GM12878 (cell line): ENCODE measurements around the gene PALS1. TPM values are rescaled to one million over a fixed set of nuclear protein-coding genes. Genes with fewer than 3 reads are reported as not detected.

Experiments used
- ATAC-seq: fragments of 200-7000 bp; cut with Tn5 transposase; 3 replicates; pipeline ENCODE4 v1.9.1; 2020; ENCODE audit warnings: mild to moderate bottlenecking, moderate library complexity
- BruUV-seq: library from RNA; stranded (reverse); fragments of 400-500 nt; replicated peaks from 2 replicates; lab custom pipeline; 2021; lab: Mats Ljungman, UMichigan
- CTCF ChIA-PET: fragments of 300-600 bp; sonication (Branson Sonifier 250); formaldehyde crosslinking; extraction: SDS; loops from one replicate; lab custom pipeline; 2021; ENCODE audit warnings: inconsistent platforms; lab: Yijun Ruan, JAX
- POLR2A ChIA-PET: fragments of 350-600 bp; formaldehyde crosslinking; extraction: SDS; loops from one replicate; lab custom pipeline; 2021; ENCODE audit warnings: inconsistent platforms; lab: Charles Lee
- RAD21 ChIA-PET: fragments of 300-600 bp; sonication (Branson Sonifier 250); formaldehyde crosslinking; loops from one replicate; lab custom pipeline; 2023; ENCODE audit warnings: antibody characterized with exemption; ENCODE audit not compliant: unreplicated experiment; lab: Charles Lee
- SMC1A ChIA-PET: fragments of 300-600 bp; sonication (Branson Sonifier 250); formaldehyde crosslinking; loops from one replicate; lab custom pipeline; 2023; ENCODE audit not compliant: unreplicated experiment, uncharacterized antibody; lab: Charles Lee
- DNase-seq: peaks from one replicate; pipeline ENCODE4 v3.0.0-alpha.2; 2011; ENCODE audit warnings: low read depth, low spot score
- FAIRE-seq: peaks from 3 replicates; lab custom pipeline; 2011; peaks lifted over from hg19 to GRCh38; lab: Jason Lieb, UNC
- H2AFZ ChIP-seq: 2 replicates; pipeline ENCODE4 v1.6.0; 2011; ENCODE audit warnings: low read depth, low read length, control low read depth; ENCODE audit not compliant: control insufficient read depth
- H3K27ac ChIP-seq: 2 replicates; pipeline ENCODE4 v1.5.1; 2011; ENCODE audit warnings: control low read depth; ENCODE audit not compliant: control insufficient read depth, insufficient read depth
- H3K27me3 ChIP-seq, 2 experiments: replicated peaks in 1 of 2; 2 replicates each; pipeline versions ENCODE4 v1.6.0 to v1.6.1; 2011; ENCODE audit warnings: low read length in 1 of 2; ENCODE audit not compliant: control insufficient read depth in 2 of 2, insufficient read depth in 2 of 2
- H3K36me3 ChIP-seq, 2 experiments: 2 replicates each; pipeline ENCODE4 v1.5.1; 2011; ENCODE audit warnings: low read length in 1 of 2; ENCODE audit not compliant: control insufficient read depth in 2 of 2, insufficient read depth in 2 of 2
- H3K4me1 ChIP-seq: 2 replicates; pipeline ENCODE4 v1.6.1; 2011; ENCODE audit warnings: mild to moderate bottlenecking, low read length, moderate library complexity, mixed read lengths; ENCODE audit not compliant: control insufficient read depth, insufficient read depth
- H3K4me2 ChIP-seq: 2 replicates; pipeline ENCODE4 v1.6.0; 2011; ENCODE audit warnings: control low read depth; ENCODE audit not compliant: control insufficient read depth, insufficient read depth
- H3K4me3 ChIP-seq: fragments of 200-600 bp; sonication (generic); 2 replicates; pipeline ENCODE4 v1.5.1; 2016
- H3K79me2 ChIP-seq: 2 replicates; pipeline ENCODE4 v1.6.0; 2011; ENCODE audit warnings: low read length; ENCODE audit not compliant: control insufficient read depth, insufficient read depth
- H3K9ac ChIP-seq: 2 replicates; pipeline ENCODE4 v1.8.0; 2011; ENCODE audit warnings: low read length, control low read depth, mixed read lengths; ENCODE audit not compliant: control insufficient read depth, insufficient read depth
- H3K9me3 ChIP-seq: replicated peaks from 3 replicates; pipeline ENCODE4 v1.5.1; 2011; ENCODE audit warnings: mild to moderate bottlenecking, low read length; ENCODE audit not compliant: control insufficient read depth, insufficient read depth
- H4K20me1 ChIP-seq: 2 replicates; pipeline ENCODE4 v1.6.0; 2011; ENCODE audit not compliant: control insufficient read depth, insufficient read depth
- CHD1 ChIP-seq: IDR thresholded peaks from 2 replicates; pipeline ENCODE4 v1.6.1; 2012; ENCODE audit warnings: low read depth, low read length, improper control_type of control experiment
- CTCF ChIP-seq, 3 experiments: IDR thresholded peaks in 2 of 3; conservative IDR thresholded peaks in 1 of 3; 2 replicates each; pipeline ENCODE4 v1.5.1; 2011; ENCODE audit warnings: low read depth in 3 of 3, low read length in 3 of 3, mild to moderate bottlenecking in 3 of 3, control low read depth in 2 of 3, moderate library complexity in 2 of 3, inconsistent platforms in 1 of 3, mixed read lengths in 1 of 3; ENCODE audit not compliant: control insufficient read depth in 2 of 3, insufficient read depth in 1 of 3; ENCODE audit errors: extremely low read depth in 1 of 3
- E2F8 ChIP-seq: fragments of 450-650 bp; IDR thresholded peaks from 2 replicates; pipeline ENCODE4 v1.6.1; 2018; ENCODE audit warnings: mild to moderate bottlenecking, low read depth, moderate library complexity; ENCODE audit not compliant: partially characterized antibody
- GATAD2B ChIP-seq: fragments of 450-650 bp; conservative IDR thresholded peaks from 2 replicates; pipeline ENCODE4 v1.6.1; 2017; ENCODE audit warnings: low read depth, mild to moderate bottlenecking, moderate library complexity
- NFYB ChIP-seq: IDR thresholded peaks from 2 replicates; pipeline ENCODE4 v1.6.1; 2011; ENCODE audit warnings: low read depth, mild to moderate bottlenecking, low read length, improper control_type of control experiment, moderate library complexity; ENCODE audit not compliant: insufficient read depth
- POLR2AphosphoS2 ChIP-seq: IDR thresholded peaks from 2 replicates; pipeline ENCODE4 v1.6.1; 2011; ENCODE audit warnings: low read depth, mild to moderate bottlenecking, low read length, improper control_type of control experiment, moderate library complexity
- TARDBP ChIP-seq: IDR thresholded peaks from 2 replicates; pipeline ENCODE4 v1.6.1; 2016; ENCODE audit warnings: borderline replicate concordance
- YBX1 ChIP-seq: fragments of 450-650 bp; IDR thresholded peaks from 2 replicates; pipeline ENCODE4 v1.6.1; 2016; ENCODE audit warnings: antibody characterized with exemption
- ZNF24 ChIP-seq: fragments of 450-650 bp; IDR thresholded peaks from 2 replicates; pipeline ENCODE4 v1.6.1; 2017; ENCODE audit warnings: antibody characterized with exemption, mild to moderate bottlenecking
- WGBS: methylation state at CpG from one replicate; pipeline ENCODE4 v1.1.6; 2016; ENCODE audit warnings: low lambda C conversion rate; ENCODE audit not compliant: insufficient replicate concordance, insufficient coverage; ENCODE audit errors: missing lambda C conversion rate; 5-methylcytosine and 5-hydroxymethylcytosine counted together
- in situ Hi-C: fragments of 300-500 bp; cut with MboI; formaldehyde crosslinking; loops from 9 replicates; pipeline ENCODE4 v1.14.3; 2018; ENCODE audit warnings: mixed read lengths
- intact Hi-C: fragments of 100-400 bp; cut with micrococcal nuclease; formaldehyde crosslinking; loops from one replicate; pipeline ENCODE4 v1.14.2; 2022; ENCODE audit not compliant: unreplicated experiment
- polyA plus RNA-seq, 11 experiments: library from polyadenylated mRNA; depleted of rRNA in 4 of 11; unstranded in 6 of 11; stranded (reverse) in 5 of 11; fragments of >200 nt; fragmentation: Nextera tagmentation in 4 of 11; fragmentation: Illumina TruSeq in 1 of 11; extraction: Ambion mirVana in 4 of 11; extraction: Trizol in 1 of 11; gene quantifications; 1 replicate in 1 of 11; 2 replicates in 10 of 11; pipeline versions ENCODE4 v1.2.1 to v1.2.3, GENCODE V29; 2011 to 2016; ENCODE audit warnings: inconsistent platforms in 2 of 11, missing spikeins in 2 of 11, low read depth in 1 of 11
- total RNA-seq, 4 experiments: library from RNA; depleted of rRNA in 3 of 4; stranded (reverse); fragments of >200 nt in 3 of 4; fragmentation: Illumina TruSeq in 1 of 4; extraction: Trizol in 1 of 4; gene quantifications; 2 replicates each; pipeline versions ENCODE4 v1.2.1 to v1.2.3, GENCODE V29; 2013 to 2021
- TF ChIP-seq, protein P1 (sequence below): fragments of 450-650 bp; IDR thresholded peaks from 2 replicates; pipeline ENCODE4 v1.6.1; 2017; ENCODE audit warnings: low read depth, mild to moderate bottlenecking, moderate library complexity

Gene PALS1
- total and polyA plus RNA-seq, 10 of the 15 experiments (the other 5 are each of a cell fraction or from before 2014, with no cell fraction given): 4.2 to 10.9 (median 6.6) TPM

DNA sequence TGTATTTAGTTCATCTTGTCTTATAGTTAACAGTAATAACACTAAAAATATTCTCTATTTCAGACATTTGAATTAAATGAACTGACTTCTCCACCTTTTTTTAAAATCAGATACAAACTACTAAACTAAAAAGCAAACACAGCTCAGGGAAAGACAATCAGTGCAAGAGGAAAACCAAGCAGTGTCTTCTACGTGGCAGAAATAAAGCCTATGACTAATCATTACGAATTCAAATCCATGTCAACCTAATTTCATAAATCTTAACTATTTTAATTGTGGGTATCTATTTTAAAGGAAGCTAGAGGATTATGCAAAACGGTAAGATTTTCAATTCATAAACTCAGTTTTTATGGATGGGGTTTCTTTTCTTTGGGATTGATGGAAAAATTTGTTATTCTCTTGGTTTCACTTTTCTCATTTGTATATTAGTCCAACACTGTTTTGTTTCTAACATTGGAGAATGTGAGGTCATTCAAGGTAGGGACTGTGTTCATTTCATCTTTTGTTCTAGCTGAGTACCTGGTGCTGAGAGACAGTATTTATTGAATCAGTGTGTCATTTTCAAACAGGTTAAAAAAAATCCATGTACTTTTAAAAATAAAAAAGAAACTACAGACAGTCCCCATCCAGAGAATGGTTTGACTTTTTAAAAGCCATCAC is 12.8 kb upstream of the PALS1 start:
- Histone ChIP-seq H3K27ac (no peak overlapping the region), H3K4me1 (no peaks in the 10 kb centered on the region), H2AFZ (no peak overlapping the region), H3K79me2 (no peaks in the 10 kb centered on the region), H3K9ac (no peak overlapping the region), H4K20me1 (no peaks in the 10 kb centered on the region), H3K9me3 (no peaks in the 10 kb centered on the region), H3K36me3 (no peaks in the 10 kb centered on the region), H3K4me3 (no peak overlapping the region), H3K27me3 (no peaks in the 10 kb centered on the region), H3K4me2 (no peak overlapping the region)
- FAIRE-seq (no peak), DNase-seq (no peak), ATAC-seq (no peak)
- ChIA-PET SMC1A (interaction anchor here (1.3 to 1.7 kb wide), 2 partner anchors 57 to 732 kb away, joined by 3 read pairs; no protein-coding TSS in a partner anchor), POLR2A (no interaction called here), RAD21 (no interaction called here), CTCF (interaction anchor here (0.7 to 1.5 kb wide), 4 partner anchors 10 to 263 kb away, joined by 3 to 6 read pairs (median 4); partner anchors contain the start of gene ATP6V1D)
- intact Hi-C loops (no loop called here), in situ Hi-C loops (no loop called here)
- TF ChIP-seq TARDBP: no peak
- whole genome bisulfite sequencing: 69% methylated on average over 3 of the region's 3 CpGs
- no TSS peak for BruUV-seq

GRCh38 chr14:67232066-67232465 is 9.2 kb upstream of the PALS1 start:
- H3K79me2 ChIP-seq: no peaks in the 10 kb centered on the region
- H3K9me3 ChIP-seq: no peaks in the 10 kb centered on the region
- no peak for ATAC-seq
- ChIA-PET SMC1A (no interaction called here), CTCF (interaction anchor here (0.9 to 1.2 kb wide), 2 partner anchors 17 to 54 kb away, joined by 3 read pairs; no protein-coding TSS in a partner anchor), POLR2A (no interaction called here), RAD21 (no interaction called here)
- 65% methylated on average over 2 of the region's 2 CpGs for WGBS
- no peak overlapping the region for H3K9ac ChIP-seq
- FAIRE-seq: peak; percentile 35
- intact Hi-C loops (no loop called here), in situ Hi-C loops (no loop called here)
- BruUV-seq: no TSS peak
- no peak overlapping the region for H2AFZ ChIP-seq
- H3K27me3 ChIP-seq: no peaks in the 10 kb centered on the region
- no peak overlapping the region for H3K4me3 ChIP-seq
- DNase-seq: no peak
- no peaks in the 10 kb centered on the region for H3K4me1 ChIP-seq
- no peak overlapping the region for H3K4me2 ChIP-seq
- no peaks in the 10 kb centered on the region for H4K20me1 ChIP-seq
- H3K27ac ChIP-seq: no peak overlapping the region
- H3K36me3 ChIP-seq: no peaks in the 10 kb centered on the region
- TF ChIP-seq, protein P1, sequence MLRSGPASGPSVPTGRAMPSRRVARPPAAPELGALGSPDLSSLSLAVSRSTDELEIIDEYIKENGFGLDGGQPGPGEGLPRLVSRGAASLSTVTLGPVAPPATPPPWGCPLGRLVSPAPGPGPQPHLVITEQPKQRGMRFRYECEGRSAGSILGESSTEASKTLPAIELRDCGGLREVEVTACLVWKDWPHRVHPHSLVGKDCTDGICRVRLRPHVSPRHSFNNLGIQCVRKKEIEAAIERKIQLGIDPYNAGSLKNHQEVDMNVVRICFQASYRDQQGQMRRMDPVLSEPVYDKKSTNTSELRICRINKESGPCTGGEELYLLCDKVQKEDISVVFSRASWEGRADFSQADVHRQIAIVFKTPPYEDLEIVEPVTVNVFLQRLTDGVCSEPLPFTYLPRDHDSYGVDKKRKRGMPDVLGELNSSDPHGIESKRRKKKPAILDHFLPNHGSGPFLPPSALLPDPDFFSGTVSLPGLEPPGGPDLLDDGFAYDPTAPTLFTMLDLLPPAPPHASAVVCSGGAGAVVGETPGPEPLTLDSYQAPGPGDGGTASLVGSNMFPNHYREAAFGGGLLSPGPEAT: no peak
- no peak for TF ChIP-seq CTCF (IDR thresholded peaks at IDR 0.05 in 2 of 3, conservative IDR thresholded peaks at IDR 0.05 in 1 of 3; ENCODE audit: control insufficient read depth in 2 of 3, extremely low read depth in 1 of 3, insufficient read depth in 1 of 3, low read depth in 3 of 3, low read length in 3 of 3)
- no peak for TF ChIP-seq NFYB
- TF ChIP-seq ZNF24: no peak
- TF ChIP-seq POLR2AphosphoS2: no peak
- TF ChIP-seq CHD1: no peak
- TF ChIP-seq E2F8: no peak
- TF ChIP-seq GATAD2B: no peak
- TF ChIP-seq YBX1: no peak
